MM.1S (cell line): ENCODE data around the gene COL27A1.

Experiments used
- DNase-seq: peaks from one replicate; pipeline ENCODE4 v3.0.0-alpha.2; 2015
- H2AFZ ChIP-seq: fragments of 300-600 bp; sonication (generic); 2 replicates; pipeline ENCODE4 v1.6.0; 2016; ENCODE audit warnings: antibody characterized with exemption, low read length
- H3F3A ChIP-seq: fragments of 300-600 bp; sonication (generic); 2 replicates; pipeline ENCODE4 v1.6.1; 2016; ENCODE audit warnings: mild to moderate bottlenecking, antibody characterized with exemption, low read length, moderate library complexity, mixed read lengths; ENCODE audit not compliant: insufficient read depth
- H3K27ac ChIP-seq: fragments of 300-600 bp; sonication (generic); 2 replicates; pipeline ENCODE4 v1.5.1; 2016; ENCODE audit warnings: mild to moderate bottlenecking, low read length
- H3K27me3 ChIP-seq: fragments of 300-600 bp; sonication (generic); replicated peaks from 2 replicates; pipeline ENCODE4 v1.6.0; 2016; ENCODE audit warnings: low read length; ENCODE audit not compliant: insufficient read depth
- H3K36me3 ChIP-seq: fragments of 300-600 bp; sonication (generic); replicated peaks from 2 replicates; pipeline ENCODE4 v1.6.1; 2016; ENCODE audit warnings: mild to moderate bottlenecking, low read length, mixed read lengths; ENCODE audit not compliant: insufficient read depth
- H3K4me1 ChIP-seq: fragments of 300-600 bp; sonication (generic); 2 replicates; pipeline ENCODE4 v1.6.1; 2016; ENCODE audit warnings: low read length, mixed read lengths
- H3K4me2 ChIP-seq: fragments of 300-600 bp; sonication (generic); 2 replicates; pipeline ENCODE4 v1.6.0; 2016; ENCODE audit warnings: low read depth, low read length
- H3K4me3 ChIP-seq: fragments of 300-600 bp; sonication (generic); 2 replicates; pipeline ENCODE4 v1.5.1; 2016; ENCODE audit warnings: low read length, mixed read lengths
- H3K79me2 ChIP-seq: fragments of 300-600 bp; sonication (generic); 2 replicates; pipeline ENCODE4 v1.6.1; 2016; ENCODE audit warnings: mixed run types, low read length, mixed read lengths
- H3K9ac ChIP-seq: fragments of 300-600 bp; sonication (generic); 2 replicates; pipeline ENCODE4 v1.6.1; 2016; ENCODE audit warnings: low read length, mixed read lengths
- H3K9me2 ChIP-seq: fragments of 300-600 bp; sonication (generic); replicated peaks from 2 replicates; pipeline ENCODE4 v1.6.1; 2016; ENCODE audit warnings: mild to moderate bottlenecking, low read length, mixed read lengths; ENCODE audit not compliant: insufficient read depth
- H3K9me3 ChIP-seq: fragments of 300-600 bp; sonication (generic); replicated peaks from 2 replicates; pipeline ENCODE4 v1.6.1; 2016; ENCODE audit warnings: mild to moderate bottlenecking, low read length, mixed read lengths; ENCODE audit not compliant: insufficient read depth
- H4K20me1 ChIP-seq: fragments of 300-600 bp; sonication (generic); 2 replicates; pipeline ENCODE4 v1.6.1; 2016; ENCODE audit warnings: mild to moderate bottlenecking, low read length, moderate library complexity, mixed read lengths; ENCODE audit not compliant: insufficient read depth
- CTCF ChIP-seq: fragments of 300-600 bp; sonication (generic); IDR thresholded peaks from 2 replicates; pipeline ENCODE4 v1.5.1; 2016; ENCODE audit warnings: antibody characterized with exemption, low read length, mixed read lengths
- EZH2 ChIP-seq: fragments of 300-600 bp; sonication (generic); optimal IDR thresholded peaks from 2 replicates; pipeline ENCODE3; 2017; ENCODE audit warnings: low read depth, mild to moderate bottlenecking, antibody characterized with exemption, low read length, mixed read lengths
- EZH2phosphoT487 ChIP-seq: fragments of 300-600 bp; sonication (generic); IDR thresholded peaks from 2 replicates; pipeline ENCODE4 v1.6.1; 2018; ENCODE audit warnings: antibody characterized with exemption, low read length

Gene COL27A1

GRCh38 chr9:114229295-114229694 lies 74.0 kb downstream of the COL27A1 start:
- Histone ChIP-seq H3K4me2 (no peak overlapping the region), H3K9ac (no peak overlapping the region)

GRCh38 chr9:114230068-114230467 lies 74.7 kb downstream of the COL27A1 start:
- Histone ChIP-seq H3K9ac (no peak overlapping the region), H3K27ac (no peak overlapping the region), H3K9me3 (no peaks in the 10 kb centered on the region), H3F3A (no peaks in the 10 kb centered on the region), H3K4me1 (no peaks in the 10 kb centered on the region), H2AFZ (no peak overlapping the region), H3K9me2 (no peaks in the 10 kb centered on the region), H3K27me3 (no peaks in the 10 kb centered on the region; the same call in 1 of the 2 replicates), H3K4me2 (no peak overlapping the region), H4K20me1 (no peaks in the 10 kb centered on the region), H3K79me2 (no peaks in the 10 kb centered on the region), H3K36me3 (no peaks in the 10 kb centered on the region), H3K4me3 (no peak overlapping the region)
- no peak for DNase-seq
- TF ChIP-seq EZH2phosphoT487 (no peak), EZH2 (no peak)

More at GRCh38 chr9:114229295-114229694, 74.0 kb downstream of the COL27A1 start:
- Histone ChIP-seq H3K27ac (no peak overlapping the region), H3K9me3 (no peaks in the 10 kb centered on the region), H3K79me2 (no peaks in the 10 kb centered on the region), H3K4me3 (no peak overlapping the region), H4K20me1 (no peaks in the 10 kb centered on the region), H3K36me3 (no peaks in the 10 kb centered on the region), H3K4me1 (no peaks in the 10 kb centered on the region), H3F3A (no peaks in the 10 kb centered on the region), H2AFZ (no peak overlapping the region), H3K27me3 (no peaks in the 10 kb centered on the region; the same call in 1 of the 2 replicates), H3K9me2 (no peaks in the 10 kb centered on the region)
- no peak for DNase-seq
- no peak for TF ChIP-seq CTCF
- no peak for TF ChIP-seq EZH2phosphoT487
- TF ChIP-seq EZH2 = no peak

- Histone ChIP-seq H3K79me2 (no peaks in the 10 kb centered on the region), H4K20me1 (no peaks in the 10 kb centered on the region), H3K27me3 (no peaks in the 10 kb centered on the region; the same call in 1 of the 2 replicates), H3K4me3 (no peak overlapping the region), H3K4me2 (no peak overlapping the region), H3K9me3 (no peaks in the 10 kb centered on the region), H3K9ac (no peak overlapping the region), H3K27ac (no peak overlapping the region), H3K36me3 (no peaks in the 10 kb centered on the region), H2AFZ (no peak overlapping the region), H3F3A (no peaks in the 10 kb centered on the region), H3K4me1 (no peaks in the 10 kb centered on the region), H3K9me2 (no peaks in the 10 kb centered on the region)
- no peak for DNase-seq
- no peak for TF ChIP-seq EZH2
- TF ChIP-seq EZH2phosphoT487 = no peak
- TF ChIP-seq CTCF = no peak
Observed at GRCh38 chr9:114231273-114231672, 75.9 kb downstream of the COL27A1 start.

- Histone ChIP-seq H4K20me1 (no peaks in the 10 kb centered on the region), H3K4me1 (no peaks in the 10 kb centered on the region), H3K9ac (no peak overlapping the region), H2AFZ (no peak overlapping the region), H3K79me2 (no peaks in the 10 kb centered on the region), H3K36me3 (no peaks in the 10 kb centered on the region), H3K4me3 (no peak overlapping the region), H3K4me2 (no peak overlapping the region), H3K9me3 (no peaks in the 10 kb centered on the region), H3K27me3 (no peaks in the 10 kb centered on the region; the same call in 1 of the 2 replicates), H3F3A (no peaks in the 10 kb centered on the region), H3K9me2 (no peaks in the 10 kb centered on the region), H3K27ac (no peak overlapping the region)
- no peak for DNase-seq
- TF ChIP-seq CTCF = no peak
- no peak for TF ChIP-seq EZH2
Observed at GRCh38 chr9:114231719-114232449, 76.5 kb downstream of the COL27A1 start.
